DND-41 (cell line): ENCODE measurements around the gene KCNC4.

Source experiments
- ATAC-seq: fragments of 200-7000 bp; cut with Tn5 transposase; 3 replicates; pipeline ENCODE4 v1.9.1; 2021; ENCODE audit warnings: low read depth; ENCODE audit not compliant: insufficient read depth
- DNase-seq: peaks from one replicate; pipeline ENCODE4 v3.0.0-alpha.2; 2020
- H2AFZ ChIP-seq: 2 replicates; pipeline ENCODE4 v1.6.0; 2012; ENCODE audit warnings: low read depth, low read length
- H3K27ac ChIP-seq: 2 replicates; pipeline ENCODE4 v1.5.1; 2012; ENCODE audit warnings: low read length, inconsistent platforms
- H3K27me3 ChIP-seq: fragments of 200-600 bp; sonication (generic); 2 replicates; pipeline ENCODE4 v1.6.0; 2012; ENCODE audit warnings: low read length, mild to moderate bottlenecking, inconsistent platforms; ENCODE audit not compliant: insufficient read depth, poor library complexity
- H3K36me3 ChIP-seq: 2 replicates; pipeline ENCODE4 v1.5.1; 2012; ENCODE audit warnings: low read length, inconsistent platforms; ENCODE audit not compliant: insufficient read depth
- H3K4me1 ChIP-seq: 2 replicates; pipeline ENCODE4 v1.5.1; 2012; ENCODE audit warnings: mild to moderate bottlenecking, low read length; ENCODE audit not compliant: insufficient read depth
- H3K4me2 ChIP-seq: 2 replicates; pipeline ENCODE4 v1.6.0; 2012; ENCODE audit warnings: mild to moderate bottlenecking, moderate library complexity, low read length, inconsistent platforms; ENCODE audit not compliant: insufficient read depth
- H3K4me3 ChIP-seq, 2 experiments: fragments of 200-600 bp in 1 of 2; shearing (Covaris generic) in 1 of 2; 2 replicates each; pipeline ENCODE4 v1.5.1; 2012 to 2016; ENCODE audit warnings: inconsistent platforms in 2 of 2, low read length in 2 of 2, mild to moderate bottlenecking in 2 of 2, low read depth in 1 of 2, moderate library complexity in 1 of 2
- H3K79me2 ChIP-seq: 2 replicates; pipeline ENCODE4 v1.6.0; 2012; ENCODE audit warnings: low read length, inconsistent platforms; ENCODE audit not compliant: insufficient read depth
- H3K9ac ChIP-seq: 2 replicates; pipeline ENCODE4 v1.6.0; 2012; ENCODE audit warnings: low read depth, mild to moderate bottlenecking, inconsistent platforms, low read length, moderate library complexity
- H3K9me3 ChIP-seq: 2 replicates; pipeline ENCODE4 v1.5.1; 2012; ENCODE audit warnings: low read length, moderate library complexity, mild to moderate bottlenecking, inconsistent platforms; ENCODE audit not compliant: insufficient read depth, severe bottlenecking
- H4K20me1 ChIP-seq: 2 replicates; pipeline ENCODE4 v1.6.0; 2012; ENCODE audit warnings: low read length; ENCODE audit not compliant: insufficient read depth
- EZH2 ChIP-seq: IDR thresholded peaks from 3 replicates; pipeline ENCODE4 v1.6.1; 2012; ENCODE audit warnings: borderline replicate concordance, low read depth, mild to moderate bottlenecking, moderate library complexity, low read length, inconsistent platforms; ENCODE audit not compliant: severe bottlenecking
- TF ChIP-seq, protein P1 (sequence below): IDR thresholded peaks from 2 replicates; pipeline ENCODE4 v1.5.1; 2012; ENCODE audit warnings: borderline replicate concordance, low read length, moderate library complexity, mild to moderate bottlenecking; ENCODE audit not compliant: poor library complexity, severe bottlenecking; ENCODE audit errors: extremely low read depth

The KCNC4 gene

DNA sequence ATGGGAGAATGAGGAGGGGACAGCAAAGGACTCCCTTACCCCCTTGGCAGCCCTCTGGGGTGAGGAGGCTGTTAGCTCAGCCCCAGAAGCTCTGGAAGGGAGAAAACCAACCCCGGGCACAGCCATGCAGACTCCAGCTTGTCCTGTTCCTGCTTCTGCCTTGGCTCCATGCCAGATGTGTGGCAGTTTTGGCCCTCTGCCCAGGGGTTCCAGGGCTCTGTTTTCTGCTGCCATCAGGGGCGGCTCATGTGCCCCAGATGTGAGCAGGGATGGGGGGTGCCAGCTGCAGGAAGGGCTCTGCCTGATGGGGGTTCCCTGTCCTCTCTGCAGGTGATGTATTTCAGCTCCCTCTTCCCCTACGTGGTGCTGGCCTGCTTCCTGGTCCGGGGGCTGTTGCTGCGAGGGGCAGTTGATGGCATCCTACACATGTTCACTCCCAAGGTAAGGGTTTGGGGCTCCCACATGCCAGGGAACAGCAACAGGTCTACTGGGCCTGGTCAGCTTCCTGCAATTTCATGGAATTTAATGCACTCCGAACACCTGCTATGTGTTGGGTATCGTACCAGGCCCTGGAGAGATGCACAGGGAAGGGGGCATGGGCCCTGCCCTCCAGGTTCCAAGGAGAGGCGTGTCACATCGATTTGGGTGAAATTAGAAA lies 33.7 kb upstream of the KCNC4 start:
- H3K4me3 ChIP-seq, result no peak overlapping the region
- H3K4me1 ChIP-seq, result no peaks in the 10 kb centered on the region
- no peak overlapping the region for H3K4me2 ChIP-seq
- no peak overlapping the region for H2AFZ ChIP-seq
- no peak overlapping the region for H3K9ac ChIP-seq
- H4K20me1 ChIP-seq, result 0 out of 2 replicates have a peak, but pooled peaks cover 4% of the 10 kb centered on the region
- DNase-seq (peak; percentile 41), ATAC-seq (peak; percentile 49; the same call in 1 of the 3 replicates)
- peaks cover 6% of the 10 kb centered on the region for H3K27me3 ChIP-seq
- H3K79me2 ChIP-seq, result no peaks in the 10 kb centered on the region
- no peaks in the 10 kb centered on the region for H3K9me3 ChIP-seq
- H3K27ac ChIP-seq, result no peak overlapping the region
- TF ChIP-seq, protein P1, sequence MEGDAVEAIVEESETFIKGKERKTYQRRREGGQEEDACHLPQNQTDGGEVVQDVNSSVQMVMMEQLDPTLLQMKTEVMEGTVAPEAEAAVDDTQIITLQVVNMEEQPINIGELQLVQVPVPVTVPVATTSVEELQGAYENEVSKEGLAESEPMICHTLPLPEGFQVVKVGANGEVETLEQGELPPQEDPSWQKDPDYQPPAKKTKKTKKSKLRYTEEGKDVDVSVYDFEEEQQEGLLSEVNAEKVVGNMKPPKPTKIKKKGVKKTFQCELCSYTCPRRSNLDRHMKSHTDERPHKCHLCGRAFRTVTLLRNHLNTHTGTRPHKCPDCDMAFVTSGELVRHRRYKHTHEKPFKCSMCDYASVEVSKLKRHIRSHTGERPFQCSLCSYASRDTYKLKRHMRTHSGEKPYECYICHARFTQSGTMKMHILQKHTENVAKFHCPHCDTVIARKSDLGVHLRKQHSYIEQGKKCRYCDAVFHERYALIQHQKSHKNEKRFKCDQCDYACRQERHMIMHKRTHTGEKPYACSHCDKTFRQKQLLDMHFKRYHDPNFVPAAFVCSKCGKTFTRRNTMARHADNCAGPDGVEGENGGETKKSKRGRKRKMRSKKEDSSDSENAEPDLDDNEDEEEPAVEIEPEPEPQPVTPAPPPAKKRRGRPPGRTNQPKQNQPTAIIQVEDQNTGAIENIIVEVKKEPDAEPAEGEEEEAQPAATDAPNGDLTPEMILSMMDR, result no peak
- no peak for TF ChIP-seq EZH2
- no peaks in the 10 kb centered on the region for H3K36me3 ChIP-seq

DNA sequence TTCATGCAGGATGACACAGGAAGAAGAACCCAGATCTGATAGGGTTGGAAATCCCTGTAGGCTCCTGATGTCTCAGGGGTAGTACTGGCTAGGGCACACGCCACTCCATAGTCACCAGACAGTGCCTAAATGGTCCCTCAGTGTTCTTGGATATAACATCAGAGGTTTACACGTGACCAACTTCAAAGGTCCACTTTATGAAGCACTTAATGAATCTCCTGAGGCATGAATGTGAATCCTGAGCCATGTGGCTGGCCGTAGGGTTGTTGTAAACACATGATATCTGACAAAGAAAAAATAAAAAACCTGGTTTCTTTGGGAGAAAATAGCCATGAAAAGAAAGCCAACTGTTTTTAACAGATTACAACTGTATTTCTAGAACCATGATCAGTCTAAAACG lies 32.3 kb upstream of the KCNC4 start:
- 0 out of 2 replicates have a peak, but pooled peaks cover 4% of the 10 kb centered on the region for H4K20me1 ChIP-seq
- H3K27ac ChIP-seq, result no peak overlapping the region
- H3K4me3 ChIP-seq, result no peak overlapping the region
- DNase-seq (no peak), ATAC-seq (no peak)
- H3K9me3 ChIP-seq, result no peaks in the 10 kb centered on the region
- H2AFZ ChIP-seq, result no peak overlapping the region
- H3K36me3 ChIP-seq, result no peaks in the 10 kb centered on the region
- H3K27me3 ChIP-seq, result peaks cover 11% of the 10 kb centered on the region
- H3K79me2 ChIP-seq, result no peaks in the 10 kb centered on the region
- H3K4me1 ChIP-seq, result no peaks in the 10 kb centered on the region
- no peak for TF ChIP-seq EZH2
- TF ChIP-seq, protein P1, result no peak
- no peak overlapping the region for H3K9ac ChIP-seq
- H3K4me2 ChIP-seq, result no peak overlapping the region

DNA sequence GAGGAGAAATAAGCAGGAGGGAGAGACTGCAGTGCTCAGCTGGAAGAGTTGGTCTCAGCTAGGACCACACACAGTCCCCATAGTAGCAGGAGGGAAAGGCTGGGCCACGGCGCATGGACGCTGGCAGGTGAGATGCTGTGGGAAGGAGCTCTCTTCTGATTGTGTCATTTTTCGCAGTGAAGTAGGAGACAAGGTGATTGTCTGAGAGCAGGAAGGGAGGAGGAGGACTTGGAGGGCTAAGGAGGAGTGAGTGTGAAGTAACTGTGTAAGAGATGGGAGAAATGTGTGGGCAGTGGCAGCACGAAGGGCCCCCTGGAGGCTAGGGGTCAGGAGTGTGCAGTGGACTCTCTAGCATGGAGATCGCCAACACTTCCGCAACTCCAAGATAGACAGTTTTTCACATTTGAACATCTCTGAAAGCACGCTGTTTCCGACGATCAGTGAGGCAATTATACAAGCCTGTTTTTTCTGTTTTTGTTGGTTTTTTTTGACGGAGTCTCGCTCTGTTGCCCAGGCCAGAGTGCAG lies 26.4 kb upstream of the KCNC4 start:
- no peak for ATAC-seq
- H3K4me3 ChIP-seq, result no peak overlapping the region
- no peak overlapping the region for H3K9ac ChIP-seq
- H3K9me3 ChIP-seq, result no peaks in the 10 kb centered on the region
- no peaks in the 10 kb centered on the region for H3K4me1 ChIP-seq
- no peak overlapping the region for H2AFZ ChIP-seq
- H3K4me2 ChIP-seq, result no peak overlapping the region
- TF ChIP-seq EZH2, result no peak
- TF ChIP-seq, protein P1, result no peak
- 0 out of 2 replicates have a peak, but pooled peaks cover 2% of the 10 kb centered on the region for H4K20me1 ChIP-seq
- no peak for DNase-seq
- H3K27ac ChIP-seq, result no peak overlapping the region
- H3K36me3 ChIP-seq, result no peaks in the 10 kb centered on the region
- no peaks in the 10 kb centered on the region for H3K79me2 ChIP-seq
- H3K27me3 ChIP-seq, result peaks cover 37% of the 10 kb centered on the region
